HG02588 (cell line): ENCODE data around the gene AKT2.
"Not testable (repeated sequence)": the region's sequence is repeated elsewhere in the genome, so short reads cannot be mapped to it uniquely, and the experiment has no call there.

ENCODE experiments used
- ATAC-seq: cut with Tn5 transposase; IDR thresholded peaks from one replicate; pipeline ENCODE4 v1.9.1; 2021; ENCODE audit warnings: mild to moderate bottlenecking, moderate library complexity; ENCODE audit not compliant: unreplicated experiment

AKT2 gene

DNA sequence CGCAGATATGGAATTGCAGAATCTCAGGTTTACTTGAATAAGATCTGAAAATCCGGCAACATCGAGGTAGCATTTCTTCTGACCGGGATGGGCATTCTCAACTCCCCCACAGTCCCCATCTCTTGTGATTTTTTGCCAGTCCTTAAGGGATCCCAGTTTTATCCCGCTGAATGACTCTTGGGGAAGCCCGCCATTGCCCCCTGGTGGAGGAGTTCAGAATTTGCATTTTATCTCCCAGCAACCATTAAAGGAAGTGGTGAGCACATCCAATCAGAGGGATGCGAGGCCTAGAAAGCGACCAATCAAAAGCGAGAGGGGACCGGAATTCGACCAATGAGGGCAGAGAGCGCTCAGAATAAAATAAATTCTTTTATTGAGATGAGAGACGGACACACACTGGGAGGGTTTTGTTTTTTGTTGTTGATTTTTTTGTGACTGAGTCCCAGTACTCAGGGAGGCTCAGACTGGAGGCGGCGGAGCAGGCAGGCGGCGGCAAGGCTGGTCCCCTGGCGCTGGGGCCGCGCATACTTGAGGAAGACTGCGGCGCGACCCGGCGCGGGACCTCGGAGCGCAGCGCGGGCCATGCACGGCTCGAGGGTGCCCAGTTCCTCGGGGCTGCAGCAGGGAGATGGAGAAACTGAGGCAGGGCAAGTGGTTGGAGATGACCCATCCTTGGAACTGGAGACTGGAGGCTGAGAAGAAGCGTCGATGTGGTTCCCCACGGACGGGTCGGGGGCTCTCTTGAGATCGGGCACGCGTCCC is 63.1 kb downstream of the AKT2 start:
- ATAC-seq = no peak

DNA sequence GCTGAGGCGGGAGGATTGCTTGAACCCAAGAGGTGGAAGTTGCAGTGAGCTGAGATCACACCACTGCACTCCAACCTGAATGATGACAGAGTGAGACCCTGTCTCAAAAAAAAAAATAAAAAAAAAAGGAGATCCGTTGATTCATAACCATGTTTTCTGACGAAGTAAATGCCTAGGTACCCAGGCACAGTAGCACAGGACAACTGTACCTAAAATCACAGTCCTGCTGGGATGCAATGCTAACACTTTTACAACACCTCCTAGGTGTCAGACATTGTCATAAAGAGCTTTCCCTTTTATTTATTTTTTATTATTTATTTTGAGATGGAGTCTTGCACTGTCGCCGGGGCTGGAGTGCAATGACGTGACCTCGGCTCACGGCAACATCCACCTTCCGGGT is 64.5 kb downstream of the AKT2 start:
- no peak for ATAC-seq

DNA sequence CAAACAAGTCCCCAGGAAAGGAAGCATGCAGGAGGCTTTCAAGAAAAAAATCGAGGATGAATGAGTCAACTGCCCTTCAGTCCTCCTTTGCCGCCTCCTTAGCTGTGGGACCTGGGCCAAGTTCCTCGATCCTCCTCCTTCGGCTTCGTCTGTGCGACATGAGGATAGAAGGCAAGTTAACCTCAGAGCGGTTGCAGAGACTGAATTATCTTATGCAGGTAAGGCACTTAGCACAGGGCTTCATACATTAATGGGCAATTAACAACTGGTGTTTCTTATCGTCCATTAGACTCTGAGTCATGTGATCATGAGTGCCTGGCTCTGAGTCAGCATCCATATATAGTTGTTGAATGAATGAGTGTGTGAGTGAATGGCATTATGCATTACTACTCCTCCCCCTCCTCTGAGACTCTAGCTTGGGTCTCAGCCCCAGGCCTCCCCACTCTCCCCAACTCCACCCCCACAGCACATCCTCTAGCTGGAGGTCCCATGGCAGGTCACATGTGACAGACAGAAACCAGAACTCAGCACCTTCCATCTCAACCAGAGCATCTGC is 65.3 kb downstream of the AKT2 start:
- ATAC-seq = no peak

DNA sequence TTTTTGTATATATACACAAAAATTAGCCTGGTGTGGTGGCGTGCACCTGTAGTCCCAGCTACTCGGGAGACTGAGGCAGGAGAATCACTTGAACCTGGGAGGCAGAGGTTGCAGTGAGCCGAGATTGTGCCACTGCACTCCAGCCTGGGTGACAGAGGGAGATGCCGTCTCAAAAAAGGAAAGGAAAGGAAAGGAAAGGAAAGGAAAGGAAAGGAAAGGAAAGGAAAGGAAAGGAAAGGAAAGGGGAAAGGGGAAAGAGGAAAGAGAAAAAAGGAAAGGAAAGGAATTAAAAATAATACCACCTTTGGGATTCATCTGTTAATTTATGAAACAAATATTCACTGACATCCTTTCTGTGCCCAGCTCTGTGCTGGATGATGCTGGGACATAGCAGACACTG is 66.1 kb downstream of the AKT2 start:
- not testable (repeated sequence) for ATAC-seq

DNA sequence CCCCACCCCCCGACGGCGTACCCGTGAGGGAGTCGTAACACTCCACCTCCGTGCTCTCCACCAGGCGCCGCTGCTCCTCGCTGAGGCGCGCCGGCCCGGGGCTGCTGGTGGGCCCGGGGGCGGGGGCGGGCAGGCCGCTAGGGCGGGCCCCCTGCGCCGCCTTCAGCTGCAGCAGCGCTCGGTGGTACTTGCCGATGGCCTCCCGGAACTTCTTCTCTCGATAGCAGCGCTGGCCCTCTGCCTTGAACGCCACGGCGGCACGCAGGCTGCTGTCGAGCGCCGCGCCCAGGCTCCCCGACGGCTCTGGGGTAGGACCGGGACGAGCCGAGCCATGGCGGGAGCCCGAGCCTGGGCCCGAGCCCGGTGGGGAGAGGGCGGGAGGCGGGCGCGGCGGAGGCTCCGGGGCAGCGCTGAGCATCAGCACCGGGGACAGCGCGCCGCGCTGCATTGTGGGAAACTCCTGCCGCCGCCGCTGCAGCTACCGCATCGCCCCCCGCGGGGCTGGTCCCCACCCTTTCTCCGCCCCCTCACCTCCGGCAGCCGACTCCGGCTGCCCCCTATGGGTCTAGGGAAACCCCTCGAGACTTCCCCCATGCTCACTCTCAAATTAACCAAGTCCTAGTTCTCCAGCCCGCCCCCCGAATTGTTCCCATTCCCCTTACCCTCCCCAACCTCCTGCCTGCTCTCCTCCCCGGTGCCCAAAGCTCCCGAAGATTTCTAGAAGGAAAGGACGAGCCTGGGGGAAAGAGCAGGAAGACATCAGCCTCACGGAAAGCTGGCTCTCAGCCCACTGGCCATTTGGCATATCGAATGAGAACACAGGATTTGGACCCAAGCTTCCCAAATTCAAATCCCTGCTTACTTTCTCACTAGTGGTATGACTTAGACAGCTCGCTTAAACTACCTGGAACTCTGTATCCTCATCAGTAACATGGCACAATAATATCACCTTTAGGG is 66.9 kb downstream of the AKT2 start, which contains the start of gene TTC9B:
Gene TTC9B (minus strand): TSS at position 451 of the 957 bp plus-strand sequence. CDS start 3 bp downstream, at position 448.
- no peak for ATAC-seq

DNA sequence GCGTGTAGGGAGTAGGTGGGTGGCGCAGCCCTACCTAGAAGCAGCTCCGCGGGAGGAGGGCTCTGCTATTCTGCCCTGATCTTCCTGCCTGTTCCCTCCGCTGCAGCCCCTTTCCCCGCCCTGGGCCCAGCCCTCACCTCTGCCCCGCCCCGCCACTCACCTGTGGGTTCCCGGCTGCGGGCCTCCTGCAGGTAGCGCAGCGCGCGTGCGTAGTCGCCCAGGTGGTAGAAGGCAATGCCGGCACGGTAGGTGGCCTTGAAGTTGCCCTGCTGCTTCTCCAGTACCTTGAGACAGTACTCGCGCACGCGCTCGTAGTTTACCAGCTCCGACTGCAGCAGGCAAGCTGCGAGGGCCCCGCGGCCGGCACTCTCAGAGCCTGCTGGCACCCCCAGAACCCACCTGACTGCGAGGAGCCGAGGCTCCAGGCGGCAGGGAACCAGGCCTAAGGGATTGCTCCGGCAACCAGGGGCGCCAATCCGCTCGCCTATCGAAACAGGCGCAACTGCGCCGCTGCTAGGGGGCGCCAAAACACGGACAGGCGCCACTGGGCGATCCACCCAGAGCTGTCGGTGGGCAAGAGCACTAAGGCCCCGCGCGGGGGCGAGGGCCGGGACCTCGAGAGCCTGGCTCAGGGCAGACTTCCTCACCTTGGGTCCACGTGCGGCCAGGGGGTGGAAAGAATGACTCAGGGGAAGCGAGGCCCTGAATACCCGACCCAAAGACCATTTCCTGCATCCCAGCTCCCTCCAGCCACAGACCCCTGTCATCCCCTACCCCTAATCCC is 67.9 kb downstream of the AKT2 start:
- ATAC-seq = no peak

DNA sequence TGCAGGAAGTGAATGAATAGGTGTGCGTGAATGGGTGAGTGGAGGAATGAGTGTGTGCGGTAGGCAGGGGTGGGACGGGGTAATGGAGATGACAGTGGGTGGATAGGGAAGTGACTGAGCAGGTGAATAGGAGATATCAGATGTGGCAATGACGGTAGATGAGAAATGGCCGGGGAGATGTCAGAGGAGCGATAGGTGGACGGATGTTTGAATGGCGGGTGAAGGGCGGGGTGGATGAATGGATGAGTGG is 68.4 kb downstream of the AKT2 start:
- ATAC-seq = no peak

DNA sequence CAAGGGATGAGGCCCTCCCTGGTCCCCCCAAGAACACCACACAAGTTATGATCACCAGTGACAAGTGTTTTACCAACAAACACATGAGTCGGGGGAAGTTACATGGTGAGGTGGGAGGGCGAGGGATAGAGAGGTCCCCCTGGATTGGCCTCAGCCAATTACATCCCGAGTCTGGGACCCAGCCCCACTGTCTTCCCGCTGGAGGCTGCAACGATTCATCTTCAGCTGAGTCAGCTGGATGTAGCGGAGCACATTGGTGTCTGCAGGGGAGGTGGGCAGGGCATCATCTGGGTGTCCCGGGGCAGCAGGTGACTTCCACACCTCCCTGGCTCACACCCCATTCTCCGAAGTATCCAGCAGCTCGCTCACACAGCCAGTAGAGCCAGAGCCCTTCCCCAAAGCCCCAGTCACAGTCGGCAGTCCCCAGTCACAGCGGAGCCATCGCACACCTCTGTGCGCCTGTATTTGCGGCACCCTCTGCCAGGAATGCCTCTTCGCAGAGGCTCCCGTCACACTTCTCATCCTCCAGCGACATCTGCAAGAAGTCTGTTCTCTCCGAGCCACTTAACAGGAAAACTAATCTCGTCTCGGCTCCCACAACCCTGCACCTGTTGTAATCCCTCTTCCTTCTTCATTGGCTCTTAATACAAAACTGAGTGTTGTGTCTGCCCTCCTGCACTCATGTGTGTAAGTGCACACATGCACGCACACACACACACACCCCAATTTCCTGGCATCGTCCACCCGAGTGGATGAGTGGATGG is 69.0 kb downstream of the AKT2 start:
- ATAC-seq = no peak

DNA sequence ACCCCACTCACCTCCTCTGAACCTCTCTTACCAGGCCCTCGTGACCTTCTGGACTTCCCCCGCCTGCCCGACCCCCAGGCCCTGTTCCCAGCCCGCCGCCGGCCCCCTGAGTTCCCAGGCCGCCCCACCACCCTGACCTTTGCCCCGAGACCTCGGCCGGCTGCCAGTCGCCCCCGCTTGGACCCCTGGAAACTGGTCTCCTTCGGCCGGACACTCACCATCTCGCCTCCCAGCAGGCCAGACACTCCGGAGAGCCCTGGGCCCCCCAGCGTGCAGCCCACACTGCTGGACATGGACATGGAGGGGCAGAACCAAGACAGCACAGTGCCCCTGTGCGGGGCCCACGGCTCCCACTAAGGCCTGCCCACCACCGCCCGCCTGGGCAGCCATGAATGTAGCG is 70.2 kb downstream of the AKT2 start:
- ATAC-seq = no peak

DNA sequence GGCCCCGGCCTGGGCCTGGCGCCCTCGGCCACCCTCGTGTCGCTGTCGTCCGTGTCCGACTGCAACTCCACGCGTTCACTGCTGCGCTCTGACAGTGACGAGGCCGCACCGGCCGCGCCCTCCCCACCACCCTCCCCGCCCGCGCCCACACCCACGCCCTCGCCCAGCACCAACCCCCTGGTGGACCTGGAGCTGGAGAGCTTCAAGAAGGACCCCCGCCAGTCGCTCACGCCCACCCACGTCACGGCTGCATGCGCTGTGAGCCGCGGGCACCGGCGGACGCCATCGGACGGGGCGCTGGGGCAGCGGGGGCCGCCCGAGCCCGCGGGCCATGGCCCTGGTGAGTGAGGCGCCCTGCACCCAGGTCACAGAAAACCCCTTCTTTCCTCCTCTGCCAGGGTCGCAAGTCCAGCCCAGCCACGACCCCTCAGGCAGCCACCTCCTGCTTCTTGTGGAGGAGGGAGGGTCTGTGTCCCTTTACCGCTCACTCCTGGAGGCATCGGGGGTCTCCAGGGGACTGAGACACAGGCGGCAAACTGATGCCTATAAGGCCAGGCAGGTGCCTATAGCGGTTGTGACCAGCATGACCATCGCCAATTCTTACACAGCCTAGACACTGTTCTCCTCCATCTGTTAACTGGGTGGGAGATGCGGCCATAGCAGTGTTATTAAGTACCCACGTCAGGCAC is 71.1 kb downstream of the AKT2 start:
- ATAC-seq = no peak

DNA sequence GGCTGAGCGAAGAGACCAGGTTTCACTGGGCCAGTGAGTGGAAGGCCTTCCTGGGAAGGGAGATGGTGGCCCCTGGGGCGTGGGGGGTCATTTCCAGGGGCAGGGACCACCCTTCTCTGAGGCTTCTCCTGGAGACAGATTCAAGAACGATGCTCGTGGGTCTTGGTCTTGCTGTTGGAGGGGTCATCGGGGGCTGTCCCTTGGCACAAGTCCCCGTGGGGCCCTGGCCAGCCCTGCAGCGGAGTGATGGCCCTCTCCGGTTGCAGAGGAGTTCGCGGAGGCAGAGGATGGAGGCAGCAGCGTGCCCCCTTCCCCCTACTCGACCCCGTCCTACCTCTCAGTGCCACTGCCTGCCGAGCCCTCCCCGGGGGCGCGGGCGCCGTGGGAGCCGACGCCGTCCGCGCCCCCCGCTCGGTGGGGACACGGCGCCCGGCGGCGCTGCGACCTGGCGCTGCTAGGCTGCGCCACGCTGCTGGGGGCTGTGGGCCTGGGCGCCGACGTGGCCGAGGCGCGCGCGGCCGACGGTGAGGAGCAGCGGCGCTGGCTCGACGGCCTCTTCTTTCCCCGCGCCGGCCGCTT is 71.8 kb downstream of the AKT2 start:
- no peak for ATAC-seq

DNA sequence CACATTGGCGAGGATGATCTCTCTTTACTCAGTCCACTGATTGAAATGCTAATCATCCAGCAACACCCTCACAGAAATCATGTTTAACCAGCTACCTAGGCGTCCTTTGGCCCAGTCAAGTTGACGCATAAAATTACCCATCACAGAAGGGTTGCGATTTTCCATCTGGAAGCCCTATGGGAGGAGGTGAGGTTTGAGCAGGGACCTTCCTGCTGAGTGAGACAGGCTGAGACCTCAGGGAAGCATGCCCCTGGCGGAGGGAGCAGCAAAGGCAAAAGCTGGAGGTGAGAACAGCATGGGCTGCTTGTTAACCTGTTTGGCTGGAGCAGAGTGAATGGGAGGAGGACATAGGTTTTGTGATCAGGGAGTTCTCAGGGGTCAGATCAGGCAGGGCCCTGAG is 74.3 kb downstream of the AKT2 start:
- ATAC-seq = no peak

DNA sequence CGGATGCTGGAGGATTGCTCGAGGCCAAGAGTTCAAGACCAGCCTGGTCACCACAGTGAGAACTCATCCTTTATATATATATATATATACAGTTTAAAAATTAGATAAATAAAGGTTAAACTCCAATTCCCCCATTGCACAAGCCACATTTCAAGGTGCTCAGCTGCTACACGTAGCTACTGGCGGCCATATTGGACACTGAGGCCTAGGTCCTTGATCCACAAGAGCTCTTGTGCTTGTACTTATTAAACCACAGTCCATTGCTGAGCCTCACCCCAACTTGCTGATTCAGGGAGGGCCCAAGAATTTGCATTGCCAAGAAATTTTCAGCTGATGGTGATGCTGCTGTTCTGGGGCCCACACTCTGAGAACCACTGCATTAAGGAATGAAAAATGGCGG is 76.5 kb downstream of the AKT2 start:
- ATAC-seq = no peak

DNA sequence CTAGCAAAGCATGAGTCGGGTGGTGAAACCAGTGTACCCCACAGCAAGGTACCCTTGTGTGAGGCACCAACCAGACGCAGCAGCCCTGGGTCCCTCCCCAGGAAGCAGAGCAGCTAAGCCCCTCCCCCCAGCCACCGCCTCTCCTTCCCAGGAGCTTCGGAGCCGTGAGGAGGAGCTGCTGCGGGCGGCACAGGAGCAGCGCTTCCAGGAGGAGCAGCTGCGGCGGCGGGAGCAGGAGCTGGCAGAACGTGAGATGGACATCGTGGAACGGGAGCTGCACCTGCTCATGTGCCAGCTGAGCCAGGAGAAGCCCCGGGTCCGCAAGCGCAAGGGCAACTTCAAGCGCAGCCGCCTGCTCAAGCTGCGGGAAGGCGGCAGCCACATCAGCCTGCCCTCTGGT is 79.4 kb downstream of the AKT2 start:
- ATAC-seq = no peak

DNA sequence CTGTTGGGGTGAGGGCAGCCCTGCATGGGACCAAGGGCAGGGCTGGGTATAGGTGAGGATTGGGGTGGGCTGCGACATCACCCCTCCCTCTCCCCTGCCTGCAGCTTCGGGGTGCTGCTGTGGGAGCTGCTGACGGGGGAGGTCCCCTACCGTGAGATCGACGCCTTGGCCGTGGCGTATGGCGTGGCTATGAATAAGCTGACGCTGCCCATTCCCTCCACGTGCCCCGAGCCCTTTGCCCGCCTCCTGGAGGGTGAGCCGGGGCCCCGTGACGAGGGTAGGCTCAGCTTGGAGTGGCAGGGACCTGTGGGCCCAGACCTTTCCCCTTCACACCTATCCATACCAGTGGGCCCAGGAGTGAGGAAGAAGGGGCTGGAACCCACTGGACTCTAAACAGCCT is 80.8 kb downstream of the AKT2 start:
- no peak for ATAC-seq

DNA sequence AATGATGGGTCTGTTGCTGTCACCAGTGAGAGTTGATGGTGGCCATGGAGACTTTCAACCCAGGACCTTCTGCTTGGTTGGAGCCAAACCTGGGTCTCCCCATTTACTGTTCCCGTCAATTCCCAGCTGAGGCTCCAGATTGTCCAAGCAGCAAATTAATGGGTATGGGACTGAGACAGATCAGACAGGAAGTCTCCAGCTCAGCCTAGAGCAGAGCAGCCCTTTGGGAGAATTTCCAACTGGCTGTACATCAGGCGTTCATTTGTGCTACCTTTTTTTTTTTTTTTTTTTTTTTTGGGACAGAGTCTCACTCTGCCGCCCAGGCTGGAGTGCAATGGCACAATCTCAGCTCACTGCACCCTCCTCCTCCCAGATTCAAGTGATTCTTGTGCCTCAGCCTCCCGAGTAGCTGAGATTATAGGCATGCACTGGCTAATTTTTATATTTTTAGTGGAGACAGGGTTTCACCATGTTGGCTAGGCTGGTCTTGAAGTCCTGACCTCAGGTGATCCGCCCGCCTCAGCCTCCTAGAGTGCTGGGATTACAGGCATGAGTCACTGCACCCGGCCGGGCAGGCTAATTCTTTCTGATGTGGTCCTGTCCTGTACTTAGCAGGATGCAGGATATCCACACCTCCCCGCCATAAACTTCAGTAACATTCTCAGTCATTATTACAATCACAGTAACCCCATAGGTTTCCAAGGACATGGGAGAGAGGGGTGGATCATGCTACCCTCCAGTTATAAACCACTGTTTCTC is 84.6 kb downstream of the AKT2 start:
- ATAC-seq = no peak

DNA sequence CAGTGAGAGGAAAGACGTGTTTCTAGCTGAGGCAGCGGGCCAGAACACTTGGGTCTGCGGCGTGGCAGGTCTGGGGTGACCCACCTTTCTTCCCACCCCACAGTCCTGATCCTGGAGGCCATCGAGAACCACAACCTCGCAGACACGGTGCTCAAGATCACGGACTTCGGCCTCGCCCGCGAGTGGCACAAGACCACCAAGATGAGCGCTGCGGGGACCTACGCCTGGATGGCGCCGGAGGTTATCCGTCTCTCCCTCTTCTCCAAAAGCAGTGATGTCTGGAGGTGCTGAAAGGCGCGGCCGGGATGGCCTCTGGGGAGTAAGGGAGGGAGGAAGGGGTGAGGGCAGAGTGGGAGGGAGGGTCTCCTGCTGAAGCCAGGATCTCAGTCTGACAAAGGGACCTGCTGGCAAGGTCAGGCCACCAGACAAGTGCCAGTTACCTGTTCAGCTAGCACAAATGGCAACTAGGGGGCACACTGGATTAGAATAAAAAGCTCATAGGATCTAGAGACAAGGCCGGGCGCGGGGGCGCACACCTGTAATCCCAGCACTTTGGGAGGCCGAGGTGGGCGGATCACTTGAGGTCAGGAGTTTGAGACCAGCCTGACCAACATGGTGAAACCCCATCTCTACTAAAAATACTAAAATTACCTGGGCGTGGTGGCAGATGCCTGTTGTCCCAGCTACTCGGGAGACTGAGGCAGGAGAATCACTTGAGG is 86.7 kb downstream of the AKT2 start:
- no peak for ATAC-seq

DNA sequence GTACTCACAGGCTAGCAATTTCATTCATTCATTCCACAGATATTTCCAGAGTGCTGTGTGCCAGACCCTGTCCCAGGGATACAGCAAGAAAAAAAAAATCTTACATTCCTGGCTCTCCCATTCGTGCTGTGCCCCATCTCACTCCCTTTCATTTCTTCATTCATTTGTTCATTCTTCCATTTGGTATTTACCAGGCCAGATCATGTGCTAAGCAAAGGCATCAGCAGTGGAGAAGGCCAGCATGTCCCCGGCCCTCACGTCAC is 91.6 kb downstream of the AKT2 start:
- no peak for ATAC-seq
